Measurements from ENCODE around the gene IQGAP3. TPM values are rescaled to one million over a fixed set of nuclear protein-coding genes. Genes with fewer than 3 reads are reported as not detected.

Gene IQGAP3
- total and polyA plus RNA-seq, 2 experiments from 2014 or later: 5.2 to 5.7 TPM

GRCh38 chr1:156508955-156509234 lies 63.5 kb downstream of the IQGAP3 start:
- Histone ChIP-seq H3K4me3 (no peak overlapping the region), H2AFZ (no peak overlapping the region), H3K9me3 (ENCODE audit: low read depth) (no peaks in the 10 kb centered on the region), H3K4me1 (ENCODE audit: insufficient read depth) (peaks cover 13% of the 10 kb centered on the region), H3K27ac (no peak overlapping the region), H3K4me2 (no peak overlapping the region), H3K27me3 (no peaks in the 10 kb centered on the region), H3K79me2 (no peaks in the 10 kb centered on the region), H3K9me2 (replicated peaks; ENCODE audit: insufficient read depth) (no peaks in the 10 kb centered on the region), H3K36me3 (replicated peaks; ENCODE audit: insufficient read depth, low read depth) (no peaks in the 10 kb centered on the region), H4K20me1 (ENCODE audit: insufficient read depth, poor library complexity, severe bottlenecking) (no peaks in the 10 kb centered on the region)
- DNase-seq (ENCODE audit: low spot score): no peak
- TF ChIP-seq CTCF (IDR thresholded peaks at IDR 0.05; ENCODE audit: poor library complexity): no peak
- no peak for TF ChIP-seq EZH2 (IDR thresholded peaks at IDR 0.05; ENCODE audit: borderline replicate concordance)
- TF ChIP-seq EZH2phosphoT487 (IDR thresholded peaks at IDR 0.05; ENCODE audit: low read depth, severe bottlenecking, unreplicated experiment): no peak
- WGBS (ENCODE audit: low lambda C conversion rate, missing lambda C conversion rate): 92% methylated on average over 2 of the region's 2 CpGs

DNA sequence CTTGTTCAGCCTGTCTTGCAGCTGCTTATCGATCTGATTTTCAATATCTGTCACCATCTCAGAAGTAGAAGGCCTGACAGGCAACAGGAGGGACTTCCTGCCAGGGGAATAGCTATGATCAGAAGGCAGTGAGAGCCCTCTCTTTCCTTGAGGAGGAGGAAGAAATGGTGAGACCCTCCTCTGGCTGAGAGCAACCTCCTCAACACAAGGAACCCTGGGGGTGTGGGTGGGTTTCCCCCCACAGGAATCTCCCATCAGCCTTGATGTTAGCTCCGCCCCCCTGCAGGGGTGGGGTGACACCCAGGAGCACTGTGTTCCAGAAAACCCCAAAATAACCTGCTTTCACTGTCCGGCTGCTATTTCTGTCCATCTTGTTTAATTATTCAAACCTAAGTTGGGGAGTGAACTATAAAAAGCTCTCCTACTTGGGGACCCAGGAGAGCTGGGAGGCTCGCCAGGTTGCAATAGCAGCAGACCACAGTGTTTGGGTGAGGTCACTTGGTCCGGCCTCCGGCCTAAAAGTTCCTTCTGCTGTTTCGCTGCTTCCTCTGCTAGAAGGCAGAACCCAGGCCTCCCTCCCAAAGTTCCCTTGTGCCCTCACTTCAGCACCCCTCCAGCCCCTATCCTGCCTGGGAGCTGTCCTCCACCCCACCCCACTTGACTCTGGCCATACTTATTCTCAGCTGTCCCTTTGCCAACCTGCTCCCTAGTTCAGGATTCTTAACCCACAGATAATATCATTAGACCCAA lies 64.0 kb downstream of the IQGAP3 start:
- H3K4me1 ChIP-seq (ENCODE audit: insufficient read depth): peaks cover 19% of the 10 kb centered on the region
- no peaks in the 10 kb centered on the region for H3K9me3 ChIP-seq (ENCODE audit: low read depth)
- H3K27me3 ChIP-seq: no peaks in the 10 kb centered on the region
- H2AFZ ChIP-seq: no peak overlapping the region
- TF ChIP-seq EZH2 (IDR thresholded peaks at IDR 0.05; ENCODE audit: borderline replicate concordance) (no peak), CTCF (IDR thresholded peaks at IDR 0.05; ENCODE audit: poor library complexity) (no peak)
- 84% methylated on average over 7 of the region's 7 CpGs for WGBS (ENCODE audit: low lambda C conversion rate, missing lambda C conversion rate)
- no peaks in the 10 kb centered on the region for H3K36me3 ChIP-seq (replicated peaks; ENCODE audit: insufficient read depth, low read depth)
- no peak overlapping the region for H3K4me2 ChIP-seq
- H3K27ac ChIP-seq: no peak overlapping the region
- no peaks in the 10 kb centered on the region for H3K79me2 ChIP-seq
- H3K9me2 ChIP-seq (replicated peaks; ENCODE audit: insufficient read depth): no peaks in the 10 kb centered on the region
- no peak overlapping the region for H3K4me3 ChIP-seq
- no peaks in the 10 kb centered on the region for H4K20me1 ChIP-seq (ENCODE audit: insufficient read depth, poor library complexity, severe bottlenecking)
- no peak for DNase-seq (ENCODE audit: low spot score)

DNA sequence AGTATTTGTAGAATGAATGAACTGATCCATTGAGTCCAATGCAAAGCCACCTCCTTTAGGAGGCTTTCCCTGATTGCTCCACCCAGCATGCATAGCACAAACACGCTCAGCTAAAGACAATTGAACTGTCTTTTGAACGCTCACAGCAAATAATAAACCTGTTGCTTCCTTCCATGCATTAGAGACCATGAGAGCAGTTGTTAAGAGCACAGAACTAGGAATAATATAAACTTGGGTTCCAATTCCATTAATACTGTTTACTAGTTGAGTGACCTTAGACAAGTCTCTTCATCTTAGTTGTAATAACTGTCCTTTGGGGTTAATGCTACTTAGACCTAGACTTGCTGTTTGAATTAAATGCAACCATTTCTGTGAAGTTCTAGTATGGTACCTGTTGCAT lies 65.9 kb downstream of the IQGAP3 start:
- H3K36me3 ChIP-seq (replicated peaks; ENCODE audit: insufficient read depth, low read depth): no peaks in the 10 kb centered on the region
- H3K27ac ChIP-seq: no peak overlapping the region
- no peak overlapping the region for H3K4me2 ChIP-seq
- no peak overlapping the region for H2AFZ ChIP-seq
- H4K20me1 ChIP-seq (ENCODE audit: insufficient read depth, poor library complexity, severe bottlenecking): no peaks in the 10 kb centered on the region
- DNase-seq (ENCODE audit: low spot score): no peak
- H3K27me3 ChIP-seq: no peaks in the 10 kb centered on the region
- H3K9me3 ChIP-seq (ENCODE audit: low read depth): no peaks in the 10 kb centered on the region
- TF ChIP-seq EZH2phosphoT487 (IDR thresholded peaks at IDR 0.05; ENCODE audit: low read depth, severe bottlenecking, unreplicated experiment): no peak
- no peak for TF ChIP-seq EZH2 (IDR thresholded peaks at IDR 0.05; ENCODE audit: borderline replicate concordance)
- no peaks in the 10 kb centered on the region for H3K9me2 ChIP-seq (replicated peaks; ENCODE audit: insufficient read depth)
- peaks cover 36% of the 10 kb centered on the region for H3K4me1 ChIP-seq (ENCODE audit: insufficient read depth)
- 90% methylated on average over 2 of the region's 2 CpGs for WGBS (ENCODE audit: low lambda C conversion rate, missing lambda C conversion rate)
- H3K79me2 ChIP-seq: no peaks in the 10 kb centered on the region
- H3K4me3 ChIP-seq: no peak overlapping the region

GRCh38 chr1:156505679-156506298 lies 66.6 kb downstream of the IQGAP3 start:
- TF ChIP-seq EZH2phosphoT487 (IDR thresholded peaks at IDR 0.05; ENCODE audit: low read depth, severe bottlenecking, unreplicated experiment) (no peak), EZH2 (IDR thresholded peaks at IDR 0.05; ENCODE audit: borderline replicate concordance) (no peak), CTCF (IDR thresholded peaks at IDR 0.05; ENCODE audit: poor library complexity) (no peak)
- Histone ChIP-seq H2AFZ (no peak overlapping the region), H3K4me2 (peak overlapping the region; percentile 62), H3K4me3 (no peak overlapping the region), H3K9me3 (ENCODE audit: low read depth) (no peaks in the 10 kb centered on the region), H3K27me3 (no peaks in the 10 kb centered on the region), H3K79me2 (no peaks in the 10 kb centered on the region), H4K20me1 (ENCODE audit: insufficient read depth, poor library complexity, severe bottlenecking) (no peaks in the 10 kb centered on the region), H3K27ac (peak overlapping the region; percentile 100), H3K36me3 (replicated peaks; ENCODE audit: insufficient read depth, low read depth) (no peaks in the 10 kb centered on the region), H3K9me2 (replicated peaks; ENCODE audit: insufficient read depth) (no peaks in the 10 kb centered on the region), H3K4me1 (ENCODE audit: insufficient read depth) (peaks cover 36% of the 10 kb centered on the region)
- DNase-seq (ENCODE audit: low spot score): no peak
- WGBS (ENCODE audit: low lambda C conversion rate, missing lambda C conversion rate): 89% methylated on average over 21 of the region's 21 CpGs
